ENCODE data around the gene TMEM204. TPM values are rescaled to one million over a fixed set of nuclear protein-coding genes. Genes with fewer than 3 reads are reported as not detected.

The TMEM204 gene
- total RNA-seq, 2 donors from 2014 or later = 35.1 to 42.2 TPM

- H3K4me3 ChIP-seq = peak overlapping the region; percentile 56 to 66
- no peaks in the 10 kb centered on the region for H3K27me3 ChIP-seq
- no peak for DNase-seq (ENCODE audit: low spot score)
- H3K4me1 ChIP-seq = peaks cover 3 to 77% of the 10 kb centered on the region in 2 donors
- TF ChIP-seq, protein P1, sequence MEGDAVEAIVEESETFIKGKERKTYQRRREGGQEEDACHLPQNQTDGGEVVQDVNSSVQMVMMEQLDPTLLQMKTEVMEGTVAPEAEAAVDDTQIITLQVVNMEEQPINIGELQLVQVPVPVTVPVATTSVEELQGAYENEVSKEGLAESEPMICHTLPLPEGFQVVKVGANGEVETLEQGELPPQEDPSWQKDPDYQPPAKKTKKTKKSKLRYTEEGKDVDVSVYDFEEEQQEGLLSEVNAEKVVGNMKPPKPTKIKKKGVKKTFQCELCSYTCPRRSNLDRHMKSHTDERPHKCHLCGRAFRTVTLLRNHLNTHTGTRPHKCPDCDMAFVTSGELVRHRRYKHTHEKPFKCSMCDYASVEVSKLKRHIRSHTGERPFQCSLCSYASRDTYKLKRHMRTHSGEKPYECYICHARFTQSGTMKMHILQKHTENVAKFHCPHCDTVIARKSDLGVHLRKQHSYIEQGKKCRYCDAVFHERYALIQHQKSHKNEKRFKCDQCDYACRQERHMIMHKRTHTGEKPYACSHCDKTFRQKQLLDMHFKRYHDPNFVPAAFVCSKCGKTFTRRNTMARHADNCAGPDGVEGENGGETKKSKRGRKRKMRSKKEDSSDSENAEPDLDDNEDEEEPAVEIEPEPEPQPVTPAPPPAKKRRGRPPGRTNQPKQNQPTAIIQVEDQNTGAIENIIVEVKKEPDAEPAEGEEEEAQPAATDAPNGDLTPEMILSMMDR (IDR thresholded peaks at IDR 0.05) = no peak
- H3K36me3 ChIP-seq = peaks cover 43% of the 10 kb centered on the region
- no peaks in the 10 kb centered on the region for H3K9me3 ChIP-seq
- H3K27ac ChIP-seq = peak overlapping the region; percentile 88 to 96
These were observed 3.7 kb downstream of the TMEM204 start for GRCh38 chr16:1537138-1537577.

DNA sequence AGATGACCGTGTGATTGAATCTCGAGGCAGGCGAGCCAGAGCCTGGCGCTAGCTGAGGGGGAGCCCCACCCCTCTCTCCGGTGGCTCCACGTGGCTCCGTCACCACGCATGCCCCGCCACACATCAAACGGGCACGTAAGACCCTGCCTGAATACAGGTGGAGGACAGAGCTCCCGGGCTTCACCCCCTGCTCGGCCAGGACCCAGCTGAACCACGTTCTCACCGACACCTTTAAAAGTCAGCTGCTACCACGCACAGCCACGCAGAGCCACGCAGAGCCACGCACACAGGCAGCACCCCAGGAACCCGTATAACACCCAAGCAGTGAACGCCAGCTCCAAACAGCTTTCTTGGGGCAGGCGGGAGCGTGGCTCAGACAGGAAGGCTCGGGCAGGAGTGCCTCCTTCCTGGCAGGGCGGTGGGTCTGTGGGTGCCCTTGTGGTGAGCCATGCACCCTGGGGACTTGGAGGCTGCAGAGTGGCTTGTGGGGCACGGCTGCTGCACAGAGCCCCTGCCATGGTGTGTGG, 4.4 kb downstream of the TMEM204 start:
- H3K4me3 ChIP-seq = peak overlapping the region; percentile 56 to 66
- H3K9me3 ChIP-seq = no peaks in the 10 kb centered on the region
- TF ChIP-seq, protein P1 (IDR thresholded peaks at IDR 0.05) = no peak
- H3K4me1 ChIP-seq = peaks cover 3 to 77% of the 10 kb centered on the region in 2 donors
- H3K27ac ChIP-seq = peak overlapping the region; percentile 88 to 96
- H3K36me3 ChIP-seq = peaks cover 50% of the 10 kb centered on the region
- no peak for DNase-seq (ENCODE audit: low spot score)
- H3K27me3 ChIP-seq = no peaks in the 10 kb centered on the region

DNA sequence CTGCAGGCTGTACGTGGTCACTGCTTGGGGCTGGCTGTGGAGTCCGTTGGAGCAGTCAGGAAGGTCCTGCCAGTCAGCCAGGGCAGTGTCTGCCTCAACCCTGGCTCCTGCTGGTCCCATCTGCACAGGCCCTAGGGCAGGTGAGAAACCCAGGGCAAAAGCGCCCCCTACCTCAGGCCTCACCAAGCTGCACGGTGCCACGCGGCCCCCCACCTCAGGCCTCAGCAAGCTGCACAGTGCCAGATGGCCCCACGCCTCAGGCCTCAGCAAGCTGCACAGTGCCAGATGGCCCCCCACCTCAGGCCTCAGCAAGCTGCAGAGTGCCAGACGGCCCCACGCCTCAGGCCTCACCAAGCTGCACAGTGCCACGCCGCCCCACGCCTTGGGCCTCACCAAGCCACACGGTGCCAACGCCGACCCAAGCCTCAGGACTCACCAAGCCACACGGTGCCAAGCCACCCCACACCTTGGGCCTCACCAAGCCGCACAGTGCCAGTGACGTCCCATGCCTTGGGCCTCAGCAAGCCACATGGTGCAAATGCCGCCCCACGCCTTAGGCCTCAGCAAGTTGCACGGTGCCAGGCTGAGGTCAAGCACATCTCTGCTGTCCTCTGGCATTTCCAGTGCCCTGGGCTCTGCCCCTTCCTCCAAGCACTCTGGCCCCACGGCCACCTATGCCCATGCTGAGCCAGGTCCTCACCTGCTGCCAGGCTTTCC, 5.5 kb downstream of the TMEM204 start:
- H3K9me3 ChIP-seq = no peaks in the 10 kb centered on the region
- peaks cover 3 to 83% of the 10 kb centered on the region in 2 donors for H3K4me1 ChIP-seq
- H3K4me3 ChIP-seq = no peak overlapping the region
- DNase-seq (ENCODE audit: low spot score) = no peak
- H3K36me3 ChIP-seq = peaks cover 55% of the 10 kb centered on the region
- no peaks in the 10 kb centered on the region for H3K27me3 ChIP-seq
- TF ChIP-seq, protein P1 (IDR thresholded peaks at IDR 0.05) = peak in 1 of 2 donors; percentile 32
- peak overlapping the region; percentile 88 to 96 for H3K27ac ChIP-seq

- Histone ChIP-seq H3K4me1 (peaks cover 3 to 92% of the 10 kb centered on the region in 2 donors), H3K4me3 (no peak overlapping the region)
These were observed 6.5 kb downstream of the TMEM204 start for GRCh38 chr16:1539720-1540555.

GRCh38 chr16:1540556-1540855, 7.0 kb downstream of the TMEM204 start:
- Histone ChIP-seq H3K36me3 (peaks cover 55% of the 10 kb centered on the region), H3K27me3 (no peaks in the 10 kb centered on the region), H3K9me3 (no peaks in the 10 kb centered on the region), H3K27ac (peak overlapping the region in 1 of 2 donors; percentile 96), H3K4me1 (peaks cover 3 to 96% of the 10 kb centered on the region in 2 donors), H3K4me3 (no peak overlapping the region)
- TF ChIP-seq, protein P1 (IDR thresholded peaks at IDR 0.05) = no peak
- DNase-seq (ENCODE audit: low spot score) = no peak

More at GRCh38 chr16:1539720-1540555, 6.5 kb downstream of the TMEM204 start:
- DNase-seq (ENCODE audit: low spot score) = no peak
- TF ChIP-seq, protein P1 (IDR thresholded peaks at IDR 0.05) = no peak
- no peaks in the 10 kb centered on the region for H3K27me3 ChIP-seq
- no peaks in the 10 kb centered on the region for H3K9me3 ChIP-seq
- peaks cover 55% of the 10 kb centered on the region for H3K36me3 ChIP-seq
- peak overlapping the region; percentile 88 to 96 for H3K27ac ChIP-seq

All from right atrium auricular region (tissue), 2 donors.